GM23338 (cell line): ENCODE data around the gene MGAT4B. TPM values are rescaled to one million over a fixed set of nuclear protein-coding genes. Genes with fewer than 3 reads are reported as not detected.

Experiments used
- ATAC-seq: fragments of 200-7000 bp; cut with Tn5 transposase; 3 replicates; pipeline ENCODE4 v1.9.1; 2020
- DNase-seq: peaks from one replicate; pipeline ENCODE4 v3.0.0-alpha.2; 2015; ENCODE audit warnings: low spot score
- H2AFZ ChIP-seq: fragments of 200-600 bp; sonication (generic); 2 replicates; pipeline ENCODE4 v1.8.0; 2016; ENCODE audit warnings: antibody characterized with exemption, mild to moderate bottlenecking, moderate library complexity
- H3F3A ChIP-seq: fragments of 200-600 bp; sonication (generic); replicated peaks from 2 replicates; pipeline ENCODE4 v1.8.0; 2017; ENCODE audit warnings: antibody characterized with exemption, mixed run types, low read depth
- H3K27ac ChIP-seq: fragments of 200-600 bp; sonication (generic); 2 replicates; pipeline ENCODE4 v1.6.1; 2016; ENCODE audit warnings: low read depth
- H3K27me3 ChIP-seq: fragments of 200-600 bp; sonication (generic); 2 replicates; pipeline ENCODE4 v1.8.0; 2016; ENCODE audit warnings: mild to moderate bottlenecking, mixed run types, moderate library complexity; ENCODE audit not compliant: insufficient read depth
- H3K36me3 ChIP-seq: fragments of 200-600 bp; sonication (generic); 2 replicates; pipeline ENCODE4 v1.8.0; 2016; ENCODE audit warnings: mild to moderate bottlenecking; ENCODE audit not compliant: insufficient read depth
- H3K4me1 ChIP-seq: fragments of 200-600 bp; sonication (generic); 2 replicates; pipeline ENCODE4 v1.8.0; 2016; ENCODE audit warnings: mild to moderate bottlenecking, moderate library complexity; ENCODE audit not compliant: insufficient read depth
- H3K4me2 ChIP-seq: fragments of 200-600 bp; sonication (generic); 2 replicates; pipeline ENCODE4 v1.7.1; 2017; ENCODE audit warnings: mixed run types
- H3K4me3 ChIP-seq: fragments of 200-600 bp; sonication (generic); 2 replicates; pipeline ENCODE4 v1.6.1; 2016; ENCODE audit warnings: mixed run types
- H3K79me2 ChIP-seq: fragments of 200-600 bp; sonication (generic); replicated peaks from 2 replicates; pipeline ENCODE4 v1.8.0; 2017; ENCODE audit warnings: mild to moderate bottlenecking; ENCODE audit not compliant: insufficient read depth
- H3K9me2 ChIP-seq: fragments of 200-600 bp; sonication (generic); 2 replicates; pipeline ENCODE4 v1.8.0; 2017; ENCODE audit not compliant: insufficient read depth
- H4K20me1 ChIP-seq: fragments of 200-600 bp; sonication (generic); replicated peaks from 2 replicates; pipeline ENCODE4 v1.8.0; 2017; ENCODE audit warnings: mild to moderate bottlenecking; ENCODE audit not compliant: insufficient read depth
- H3K27ac Mint-ChIP-seq: 2 replicates; pipeline ENCODE4 v1.8.0; 2020; ENCODE audit warnings: inconsistent platforms, mild to moderate bottlenecking, moderate library complexity, mixed read lengths
- H3K27me3 Mint-ChIP-seq: 3 replicates; pipeline ENCODE4 v1.8.0; 2022; ENCODE audit warnings: low read depth, mild to moderate bottlenecking, moderate library complexity, mixed read lengths, inconsistent platforms; ENCODE audit not compliant: insufficient read depth, poor library complexity
- H3K36me3 Mint-ChIP-seq: 3 replicates; pipeline ENCODE4 v1.8.0; 2021; ENCODE audit warnings: low read depth, mild to moderate bottlenecking, inconsistent platforms, moderate library complexity, mixed read lengths
- H3K4me1 Mint-ChIP-seq: 3 replicates; pipeline ENCODE4 v1.8.0; 2020; ENCODE audit warnings: mild to moderate bottlenecking, inconsistent platforms, mixed read lengths
- H3K4me3 Mint-ChIP-seq: 3 replicates; pipeline ENCODE4 v1.8.0; 2021; ENCODE audit warnings: moderate library complexity, mild to moderate bottlenecking, inconsistent platforms, mixed read lengths
- H3K9me3 Mint-ChIP-seq: 3 replicates; pipeline ENCODE4 v1.8.0; 2020; ENCODE audit warnings: moderate library complexity, mild to moderate bottlenecking, inconsistent platforms, mixed read lengths
- CREB1 ChIP-seq: fragments of 250-450 bp; sonication (Bioruptor Pico); IDR thresholded peaks from 2 replicates; pipeline ENCODE4 v1.5.0; 2020; ENCODE audit warnings: low read depth, mild to moderate bottlenecking, moderate library complexity
- EZH2 ChIP-seq: fragments of 200-600 bp; sonication (generic); IDR thresholded peaks from one replicate; pipeline ENCODE4 v1.8.0; 2017; ENCODE audit warnings: antibody characterized with exemption, mild to moderate bottlenecking, low read depth; ENCODE audit not compliant: unreplicated experiment
- EZH2phosphoT487 ChIP-seq: fragments of 200-600 bp; sonication (generic); IDR thresholded peaks from one replicate; pipeline ENCODE4 v1.8.1; 2018; ENCODE audit warnings: antibody characterized with exemption; ENCODE audit not compliant: unreplicated experiment
- JUNB ChIP-seq: IDR thresholded peaks from one replicate; pipeline ENCODE4 v1.6.1; 2016; ENCODE audit warnings: antibody characterized with exemption; ENCODE audit not compliant: unreplicated experiment
- NANOG ChIP-seq: IDR thresholded peaks from 2 replicates; pipeline ENCODE4 v1.6.1; 2016; ENCODE audit warnings: antibody characterized with exemption, borderline replicate concordance
- POLR2AphosphoS5 ChIP-seq: IDR thresholded peaks from 2 replicates; pipeline ENCODE4 v1.6.1; 2016; ENCODE audit warnings: antibody characterized with exemption, low read depth
- STAT1 ChIP-seq: IDR thresholded peaks from one replicate; pipeline ENCODE4 v1.6.1; 2016; ENCODE audit warnings: antibody characterized with exemption; ENCODE audit not compliant: unreplicated experiment
- ZNF114 ChIP-seq: fragments of 250-450 bp; sonication (Bioruptor Pico); IDR thresholded peaks from 2 replicates; pipeline ENCODE4 v1.5.0; 2020; ENCODE audit warnings: mild to moderate bottlenecking, moderate library complexity
- ZNF331 ChIP-seq: fragments of 250-450 bp; sonication (Bioruptor Pico); IDR thresholded peaks from 2 replicates; pipeline ENCODE4 v1.5.0; 2020; ENCODE audit warnings: low read depth, mild to moderate bottlenecking, moderate library complexity
- polyA plus RNA-seq: library from polyadenylated mRNA; unstranded; fragments of >200 nt; fragmentation: Nextera tagmentation; extraction: Ambion mirVana; gene quantifications from 2 replicates; pipeline ENCODE4 v1.2.1, GENCODE V29; 2016
- total RNA-seq: library from RNA; depleted of rRNA; stranded (reverse); fragments of >200 nt; shearing (Covaris generic); gene quantifications from 2 replicates; pipeline ENCODE4 v1.2.3, GENCODE V29; 2014
- TF ChIP-seq, protein P1 (sequence below): IDR thresholded peaks from one replicate; pipeline ENCODE4 v1.6.1; 2018; ENCODE audit warnings: antibody characterized with exemption; ENCODE audit not compliant: unreplicated experiment
- TF ChIP-seq, protein P2 (sequence below): fragments of 250-450 bp; sonication (Bioruptor Pico); IDR thresholded peaks from 2 replicates; pipeline ENCODE4 v1.5.0; 2020; ENCODE audit warnings: mild to moderate bottlenecking, moderate library complexity
- TF ChIP-seq, protein P3 (sequence below): IDR thresholded peaks from 2 replicates; pipeline ENCODE4 v1.6.1; 2016; ENCODE audit warnings: antibody characterized with exemption
- TF ChIP-seq, protein P4 (sequence below), 2 experiments: fragments of 200-600 bp in 1 of 2; sonication (generic) in 1 of 2; conservative IDR thresholded peaks; 2 replicates each; pipeline versions ENCODE4 v1.5.1 to v1.6.1; 2016 to 2017; ENCODE audit warnings: antibody characterized with exemption in 2 of 2, low read depth in 2 of 2, mild to moderate bottlenecking in 2 of 2, moderate library complexity in 1 of 2

Gene MGAT4B
- total and polyA plus RNA-seq, 2 experiments from 2014 or later = 32.3 to 101 TPM

DNA sequence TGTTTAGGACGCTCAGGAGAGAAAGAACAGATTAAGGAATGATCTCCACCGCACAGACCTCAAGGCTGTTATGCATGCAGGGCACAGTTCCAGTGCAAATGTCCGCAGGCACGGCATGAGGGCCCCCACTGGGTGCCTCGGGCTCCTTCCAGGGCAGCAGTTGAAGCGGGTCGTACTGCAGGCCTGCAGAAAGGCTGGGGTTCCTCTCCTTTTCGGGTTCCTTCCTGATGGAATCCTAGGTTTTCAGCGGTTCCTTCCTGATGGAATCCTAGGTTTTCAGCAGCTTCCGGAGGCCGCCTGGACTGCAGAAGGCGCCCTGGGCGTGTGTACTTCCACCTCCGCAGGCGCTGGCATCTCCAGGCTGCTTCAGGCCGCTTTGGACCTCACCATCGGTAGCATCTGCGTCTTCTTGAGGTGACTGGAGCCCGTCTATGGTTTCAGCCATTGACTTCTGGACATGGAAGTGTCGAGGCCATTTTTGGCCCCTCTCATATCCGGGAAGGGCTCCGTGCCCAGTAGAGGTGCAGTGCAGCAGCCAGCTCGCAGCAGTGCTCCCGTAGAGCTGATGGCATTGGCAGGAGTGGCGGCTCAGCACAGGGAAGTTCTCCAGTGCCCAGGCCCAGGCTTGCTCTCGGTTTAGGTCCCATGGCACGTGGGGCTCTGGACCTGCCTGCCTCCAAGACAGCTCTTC, 5.6 kb upstream of the MGAT4B start:
- no peak for ATAC-seq

More for the DNA sequence above, 5.6 kb upstream of the MGAT4B start:
- H3K4me3 ChIP-seq = no peak overlapping the region
- H3K79me2 ChIP-seq = peaks cover 3% of the 10 kb centered on the region; the same call in 1 of the 2 replicates
- no peaks in the 10 kb centered on the region; the same call in 1 of the 2 replicates for H4K20me1 ChIP-seq
- H3K36me3 ChIP-seq = peaks cover 5% of the 10 kb centered on the region; the same call in 1 of the 2 replicates
- no peak for TF ChIP-seq NANOG
- no peak for TF ChIP-seq EZH2phosphoT487
- TF ChIP-seq EZH2 = no peak
- TF ChIP-seq, protein P1, sequence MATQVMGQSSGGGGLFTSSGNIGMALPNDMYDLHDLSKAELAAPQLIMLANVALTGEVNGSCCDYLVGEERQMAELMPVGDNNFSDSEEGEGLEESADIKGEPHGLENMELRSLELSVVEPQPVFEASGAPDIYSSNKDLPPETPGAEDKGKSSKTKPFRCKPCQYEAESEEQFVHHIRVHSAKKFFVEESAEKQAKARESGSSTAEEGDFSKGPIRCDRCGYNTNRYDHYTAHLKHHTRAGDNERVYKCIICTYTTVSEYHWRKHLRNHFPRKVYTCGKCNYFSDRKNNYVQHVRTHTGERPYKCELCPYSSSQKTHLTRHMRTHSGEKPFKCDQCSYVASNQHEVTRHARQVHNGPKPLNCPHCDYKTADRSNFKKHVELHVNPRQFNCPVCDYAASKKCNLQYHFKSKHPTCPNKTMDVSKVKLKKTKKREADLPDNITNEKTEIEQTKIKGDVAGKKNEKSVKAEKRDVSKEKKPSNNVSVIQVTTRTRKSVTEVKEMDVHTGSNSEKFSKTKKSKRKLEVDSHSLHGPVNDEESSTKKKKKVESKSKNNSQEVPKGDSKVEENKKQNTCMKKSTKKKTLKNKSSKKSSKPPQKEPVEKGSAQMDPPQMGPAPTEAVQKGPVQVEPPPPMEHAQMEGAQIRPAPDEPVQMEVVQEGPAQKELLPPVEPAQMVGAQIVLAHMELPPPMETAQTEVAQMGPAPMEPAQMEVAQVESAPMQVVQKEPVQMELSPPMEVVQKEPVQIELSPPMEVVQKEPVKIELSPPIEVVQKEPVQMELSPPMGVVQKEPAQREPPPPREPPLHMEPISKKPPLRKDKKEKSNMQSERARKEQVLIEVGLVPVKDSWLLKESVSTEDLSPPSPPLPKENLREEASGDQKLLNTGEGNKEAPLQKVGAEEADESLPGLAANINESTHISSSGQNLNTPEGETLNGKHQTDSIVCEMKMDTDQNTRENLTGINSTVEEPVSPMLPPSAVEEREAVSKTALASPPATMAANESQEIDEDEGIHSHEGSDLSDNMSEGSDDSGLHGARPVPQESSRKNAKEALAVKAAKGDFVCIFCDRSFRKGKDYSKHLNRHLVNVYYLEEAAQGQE = no peak
- no peak for TF ChIP-seq ZNF114 (CRISPR knock-in tag)
- TF ChIP-seq JUNB = no peak
- no peak for TF ChIP-seq STAT1
- TF ChIP-seq POLR2AphosphoS5 = no peak
- no peak for TF ChIP-seq ZNF331 (CRISPR knock-in tag)
- TF ChIP-seq, protein P2, sequence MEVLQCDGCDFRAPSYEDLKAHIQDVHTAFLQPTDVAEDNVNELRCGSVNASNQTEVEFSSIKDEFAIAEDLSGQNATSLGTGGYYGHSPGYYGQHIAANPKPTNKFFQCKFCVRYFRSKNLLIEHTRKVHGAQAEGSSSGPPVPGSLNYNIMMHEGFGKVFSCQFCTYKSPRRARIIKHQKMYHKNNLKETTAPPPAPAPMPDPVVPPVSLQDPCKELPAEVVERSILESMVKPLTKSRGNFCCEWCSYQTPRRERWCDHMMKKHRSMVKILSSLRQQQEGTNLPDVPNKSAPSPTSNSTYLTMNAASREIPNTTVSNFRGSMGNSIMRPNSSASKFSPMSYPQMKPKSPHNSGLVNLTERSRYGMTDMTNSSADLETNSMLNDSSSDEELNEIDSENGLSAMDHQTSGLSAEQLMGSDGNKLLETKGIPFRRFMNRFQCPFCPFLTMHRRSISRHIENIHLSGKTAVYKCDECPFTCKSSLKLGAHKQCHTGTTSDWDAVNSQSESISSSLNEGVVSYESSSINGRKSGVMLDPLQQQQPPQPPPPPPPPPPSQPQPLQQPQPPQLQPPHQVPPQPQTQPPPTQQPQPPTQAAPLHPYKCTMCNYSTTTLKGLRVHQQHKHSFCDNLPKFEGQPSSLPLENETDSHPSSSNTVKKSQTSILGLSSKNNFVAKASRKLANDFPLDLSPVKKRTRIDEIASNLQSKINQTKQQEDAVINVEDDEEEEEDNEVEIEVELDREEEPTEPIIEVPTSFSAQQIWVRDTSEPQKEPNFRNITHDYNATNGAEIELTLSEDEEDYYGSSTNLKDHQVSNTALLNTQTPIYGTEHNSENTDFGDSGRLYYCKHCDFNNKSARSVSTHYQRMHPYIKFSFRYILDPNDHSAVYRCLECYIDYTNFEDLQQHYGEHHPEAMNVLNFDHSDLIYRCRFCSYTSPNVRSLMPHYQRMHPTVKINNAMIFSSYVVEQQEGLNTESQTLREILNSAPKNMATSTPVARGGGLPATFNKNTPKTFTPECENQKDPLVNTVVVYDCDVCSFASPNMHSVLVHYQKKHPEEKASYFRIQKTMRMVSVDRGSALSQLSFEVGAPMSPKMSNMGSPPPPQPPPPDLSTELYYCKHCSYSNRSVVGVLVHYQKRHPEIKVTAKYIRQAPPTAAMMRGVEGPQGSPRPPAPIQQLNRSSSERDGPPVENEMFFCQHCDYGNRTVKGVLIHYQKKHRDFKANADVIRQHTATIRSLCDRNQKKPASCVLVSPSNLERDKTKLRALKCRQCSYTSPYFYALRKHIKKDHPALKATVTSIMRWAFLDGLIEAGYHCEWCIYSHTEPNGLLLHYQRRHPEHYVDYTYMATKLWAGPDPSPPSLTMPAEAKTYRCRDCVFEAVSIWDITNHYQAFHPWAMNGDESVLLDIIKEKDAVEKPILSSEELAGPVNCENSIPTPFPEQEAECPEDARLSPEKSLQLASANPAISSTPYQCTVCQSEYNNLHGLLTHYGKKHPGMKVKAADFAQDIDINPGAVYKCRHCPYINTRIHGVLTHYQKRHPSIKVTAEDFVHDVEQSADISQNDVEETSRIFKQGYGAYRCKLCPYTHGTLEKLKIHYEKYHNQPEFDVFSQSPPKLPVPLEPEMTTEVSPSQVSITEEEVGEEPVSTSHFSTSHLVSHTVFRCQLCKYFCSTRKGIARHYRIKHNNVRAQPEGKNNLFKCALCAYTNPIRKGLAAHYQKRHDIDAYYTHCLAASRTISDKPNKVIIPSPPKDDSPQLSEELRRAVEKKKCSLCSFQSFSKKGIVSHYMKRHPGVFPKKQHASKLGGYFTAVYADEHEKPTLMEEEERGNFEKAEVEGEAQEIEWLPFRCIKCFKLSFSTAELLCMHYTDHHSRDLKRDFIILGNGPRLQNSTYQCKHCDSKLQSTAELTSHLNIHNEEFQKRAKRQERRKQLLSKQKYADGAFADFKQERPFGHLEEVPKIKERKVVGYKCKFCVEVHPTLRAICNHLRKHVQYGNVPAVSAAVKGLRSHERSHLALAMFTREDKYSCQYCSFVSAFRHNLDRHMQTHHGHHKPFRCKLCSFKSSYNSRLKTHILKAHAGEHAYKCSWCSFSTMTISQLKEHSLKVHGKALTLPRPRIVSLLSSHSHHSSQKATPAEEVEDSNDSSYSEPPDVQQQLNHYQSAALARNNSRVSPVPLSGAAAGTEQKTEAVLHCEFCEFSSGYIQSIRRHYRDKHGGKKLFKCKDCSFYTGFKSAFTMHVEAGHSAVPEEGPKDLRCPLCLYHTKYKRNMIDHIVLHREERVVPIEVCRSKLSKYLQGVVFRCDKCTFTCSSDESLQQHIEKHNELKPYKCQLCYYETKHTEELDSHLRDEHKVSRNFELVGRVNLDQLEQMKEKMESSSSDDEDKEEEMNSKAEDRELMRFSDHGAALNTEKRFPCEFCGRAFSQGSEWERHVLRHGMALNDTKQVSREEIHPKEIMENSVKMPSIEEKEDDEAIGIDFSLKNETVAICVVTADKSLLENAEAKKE = no peak
- TF ChIP-seq CREB1 = no peak
- TF ChIP-seq, protein P3, sequence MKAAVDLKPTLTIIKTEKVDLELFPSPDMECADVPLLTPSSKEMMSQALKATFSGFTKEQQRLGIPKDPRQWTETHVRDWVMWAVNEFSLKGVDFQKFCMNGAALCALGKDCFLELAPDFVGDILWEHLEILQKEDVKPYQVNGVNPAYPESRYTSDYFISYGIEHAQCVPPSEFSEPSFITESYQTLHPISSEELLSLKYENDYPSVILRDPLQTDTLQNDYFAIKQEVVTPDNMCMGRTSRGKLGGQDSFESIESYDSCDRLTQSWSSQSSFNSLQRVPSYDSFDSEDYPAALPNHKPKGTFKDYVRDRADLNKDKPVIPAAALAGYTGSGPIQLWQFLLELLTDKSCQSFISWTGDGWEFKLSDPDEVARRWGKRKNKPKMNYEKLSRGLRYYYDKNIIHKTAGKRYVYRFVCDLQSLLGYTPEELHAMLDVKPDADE = no peak
- TF ChIP-seq, protein P4, sequence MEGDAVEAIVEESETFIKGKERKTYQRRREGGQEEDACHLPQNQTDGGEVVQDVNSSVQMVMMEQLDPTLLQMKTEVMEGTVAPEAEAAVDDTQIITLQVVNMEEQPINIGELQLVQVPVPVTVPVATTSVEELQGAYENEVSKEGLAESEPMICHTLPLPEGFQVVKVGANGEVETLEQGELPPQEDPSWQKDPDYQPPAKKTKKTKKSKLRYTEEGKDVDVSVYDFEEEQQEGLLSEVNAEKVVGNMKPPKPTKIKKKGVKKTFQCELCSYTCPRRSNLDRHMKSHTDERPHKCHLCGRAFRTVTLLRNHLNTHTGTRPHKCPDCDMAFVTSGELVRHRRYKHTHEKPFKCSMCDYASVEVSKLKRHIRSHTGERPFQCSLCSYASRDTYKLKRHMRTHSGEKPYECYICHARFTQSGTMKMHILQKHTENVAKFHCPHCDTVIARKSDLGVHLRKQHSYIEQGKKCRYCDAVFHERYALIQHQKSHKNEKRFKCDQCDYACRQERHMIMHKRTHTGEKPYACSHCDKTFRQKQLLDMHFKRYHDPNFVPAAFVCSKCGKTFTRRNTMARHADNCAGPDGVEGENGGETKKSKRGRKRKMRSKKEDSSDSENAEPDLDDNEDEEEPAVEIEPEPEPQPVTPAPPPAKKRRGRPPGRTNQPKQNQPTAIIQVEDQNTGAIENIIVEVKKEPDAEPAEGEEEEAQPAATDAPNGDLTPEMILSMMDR (conservative IDR thresholded peaks at IDR 0.05; ENCODE audit: low read depth in 2 of 2) = no peak
- Mint-ChIP-seq H3K27me3 (peaks cover 25% of the 10 kb centered on the region), H3K9me3 (no peaks in the 10 kb centered on the region), H3K4me3 (no peak overlapping the region), H3K27ac (no peak overlapping the region), H3K36me3 (peaks cover 32% of the 10 kb centered on the region), H3K4me1 (peaks cover 19% of the 10 kb centered on the region)
- H3K4me2 ChIP-seq = no peak overlapping the region
- H3K4me1 ChIP-seq = peaks cover 13% of the 10 kb centered on the region
- peaks cover 19% of the 10 kb centered on the region for H3F3A ChIP-seq
- no peak for DNase-seq
- H3K9me2 ChIP-seq = no peaks in the 10 kb centered on the region
- no peak overlapping the region for H2AFZ ChIP-seq
- peaks cover 3% of the 10 kb centered on the region; the same call in 1 of the 2 replicates for H3K27me3 ChIP-seq
- no peak overlapping the region for H3K27ac ChIP-seq
